Psoas muscle (tissue), 8 donors: Measurements from ENCODE around the gene PIK3AP1. TPM values are rescaled to one million over a fixed set of nuclear protein-coding genes. Genes with fewer than 3 reads are reported as not detected.

Experiments used
- ATAC-seq, 4 donors: fragments of 200-7000 bp; cut with Tn5 transposase; one replicate each; pipeline ENCODE4 v1.9.1; 2020; ENCODE audit warnings: moderate library complexity in 3 of 4, mild to moderate bottlenecking in 2 of 4
- DNase-seq, 2 donors: peaks; one replicate each; pipeline ENCODE4 v3.0.0-alpha.2; 2020
- H3K27ac ChIP-seq: fragments of 200-600 bp; one replicate; pipeline ENCODE4 v1.8.0; 2022
- H3K27me3 ChIP-seq, 3 donors: fragments of 200-600 bp in 1 of 3; one replicate each; pipeline versions ENCODE4 v1.6.1 to v1.8.0; 2013 to 2022; ENCODE audit warnings: low read length in 2 of 3, mild to moderate bottlenecking in 2 of 3, moderate library complexity in 1 of 3; ENCODE audit not compliant: insufficient read depth in 3 of 3
- H3K36me3 ChIP-seq, 2 donors: fragments of 200-600 bp in 1 of 2; one replicate each; pipeline versions ENCODE4 v1.6.1 to v1.8.0; 2013 to 2022; ENCODE audit warnings: low read depth in 1 of 2, mild to moderate bottlenecking in 1 of 2, moderate library complexity in 1 of 2; ENCODE audit not compliant: insufficient read depth in 1 of 2
- H3K4me1 ChIP-seq: fragments of 200-600 bp; one replicate; pipeline ENCODE4 v1.8.0; 2022
- H3K4me3 ChIP-seq: fragments of 200-600 bp; one replicate; pipeline ENCODE4 v1.8.0; 2022; ENCODE audit warnings: mild to moderate bottlenecking
- H3K9me3 ChIP-seq: fragments of 200-600 bp; one replicate; pipeline ENCODE4 v1.8.0; 2022
- CTCF ChIP-seq: fragments of 200-600 bp; IDR thresholded peaks from one replicate; pipeline ENCODE4 v1.8.0; 2022; ENCODE audit warnings: antibody characterized with exemption
- WGBS, 3 donors: extraction: QIAGEN DNeasy Blood & Tissue Kit; methylation state at CpG; one replicate each; pipeline versions ENCODE4 v1.1.6 to v1.1.7; 2013; 5-methylcytosine and 5-hydroxymethylcytosine counted together
- intact Hi-C, 2 donors: fragments of 100-400 bp; cut with DNase I; formaldehyde crosslinking; loops; one replicate each; pipeline versions ENCODE4 v1.11.0 to v1.14.2; 2022
- polyA plus RNA-seq, 3 donors: library from polyadenylated mRNA; stranded (reverse); fragments of 200-250 nt; gene quantifications; one replicate each; pipeline ENCODE4 v1.2.3, GENCODE V29; 2013
- total RNA-seq, 4 donors: library from RNA; stranded (reverse); fragmentation: NEBNext Ultra II Directional in 2 of 4; extraction: Animal tissue kit (Norgen Biotek cat#: 25700) in 2 of 4; gene quantifications; one replicate each; pipeline versions ENCODE4 v1.2.1 to v1.2.4, GENCODE V29; 2021 to 2023
- donor health status: healthy with polysubstance abuse.
- donor health status: DM: no; HTN: no; CAD: no; lungs with moderate emphysema.
- donor health status: Bipolar disorder and iron deficiency.
- donor health status: healthy.
- donor health status: DM: yes; HTN: yes; CAD: no.
- donor health status: DM: no; HTN: no; CAD: no.
- donor health status: DM: no; HTN: no; CAD: no.
- donor health status: DM: yes; HTN: yes; CAD: no.

Gene PIK3AP1
- total and polyA plus RNA-seq, 7 donors = 0.17 to 8.6 (median 1.8) TPM

DNA sequence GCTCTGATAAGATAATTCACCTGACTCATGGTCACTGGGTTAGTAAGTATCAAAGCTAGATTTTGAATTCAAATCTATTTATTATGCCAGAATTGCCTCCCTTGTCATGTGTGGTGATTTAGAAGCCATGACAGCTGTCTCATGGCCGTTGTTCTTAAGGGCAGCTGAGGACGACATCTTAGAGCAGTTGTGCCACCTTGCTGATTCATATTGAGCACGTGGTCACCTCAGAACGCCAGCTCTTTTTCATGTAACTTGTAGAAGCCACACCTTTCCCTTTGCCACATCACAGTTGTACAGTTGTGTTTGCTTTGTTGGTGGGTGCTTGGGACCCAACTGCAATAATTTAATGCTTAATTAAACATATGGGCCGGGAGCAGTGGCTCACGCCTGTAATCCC, 4.3 kb upstream of the PIK3AP1 start:
- Histone ChIP-seq H3K36me3 (no peaks in the 10 kb centered on the region), H3K27me3 (no peaks in the 10 kb centered on the region), H3K27ac (no peak overlapping the region), H3K9me3 (no peaks in the 10 kb centered on the region), H3K4me1 (peaks cover 6% of the 10 kb centered on the region), H3K4me3 (no peak overlapping the region)
- TF ChIP-seq CTCF = no peak
- WGBS, 3 donors = 40 to 63% (median 41%) methylated on average over 6 of the region's 6 CpGs
- no peak for DNase-seq
- peak in 3 of 4 donors; percentile 37 to 51 (median 49) for ATAC-seq
- intact Hi-C loops = no loop called here

GRCh38 chr10:96721207-96721572, 876 bp upstream of the PIK3AP1 start:
- no peak for TF ChIP-seq CTCF
- no peak overlapping the region for H3K27ac ChIP-seq
- peak in 3 of 4 donors; percentile 9 to 47 (median 35) for ATAC-seq
- peak overlapping the region; percentile 75 for H3K4me3 ChIP-seq
- WGBS, 3 donors = 15 to 21% (median 18%) methylated on average over 4 of the region's 4 CpGs
- DNase-seq = no peak
- H3K36me3 ChIP-seq = no peaks in the 10 kb centered on the region
- peaks cover 6% of the 10 kb centered on the region for H3K4me1 ChIP-seq
- no peaks in the 10 kb centered on the region for H3K9me3 ChIP-seq
- H3K27me3 ChIP-seq = no peaks in the 10 kb centered on the region
- intact Hi-C loops = no loop called here

GRCh38 chr10:96719850-96720421, 378 bp downstream of the PIK3AP1 start:
- H3K27me3 ChIP-seq = no peaks in the 10 kb centered on the region
- DNase-seq (peak; percentile 45 to 73), ATAC-seq (peak in 3 of 4 donors; percentile 42 to 44 (median 43))
- H3K4me3 ChIP-seq = peak overlapping the region; percentile 75
- intact Hi-C loops = no loop called here
- no peaks in the 10 kb centered on the region for H3K9me3 ChIP-seq
- H3K27ac ChIP-seq = no peak overlapping the region
- TF ChIP-seq CTCF = no peak
- 13 to 20% (median 16%) methylated on average over 25 to 38 of the region's 38 CpGs for WGBS, 3 donors
- H3K4me1 ChIP-seq = peaks cover 6% of the 10 kb centered on the region
- no peaks in the 10 kb centered on the region for H3K36me3 ChIP-seq

- no peaks in the 10 kb centered on the region for H3K36me3 ChIP-seq
- WGBS, 3 donors = 91 to 94% (median 92%) methylated on average over 1 of the region's 1 CpG
- no peak for DNase-seq
- no peaks in the 10 kb centered on the region for H3K9me3 ChIP-seq
- H3K27ac ChIP-seq = no peak overlapping the region
- no peak for TF ChIP-seq CTCF
- peaks cover 6% of the 10 kb centered on the region for H3K4me1 ChIP-seq
- H3K4me3 ChIP-seq = peak overlapping the region; percentile 75
- ATAC-seq = no peak
- no peaks in the 10 kb centered on the region for H3K27me3 ChIP-seq
- intact Hi-C loops = no loop called here
Observed at GRCh38 chr10:96719200-96719599, 1.1 kb downstream of the PIK3AP1 start.
